Measurements from ENCODE around the gene SSTR3. TPM values are rescaled to one million over a fixed set of nuclear protein-coding genes. Genes with fewer than 3 reads are reported as not detected.

Gene SSTR3
- total and polyA plus RNA-seq, 7 donors = 0.36 to 1.7 TPM; not detected in 5

DNA sequence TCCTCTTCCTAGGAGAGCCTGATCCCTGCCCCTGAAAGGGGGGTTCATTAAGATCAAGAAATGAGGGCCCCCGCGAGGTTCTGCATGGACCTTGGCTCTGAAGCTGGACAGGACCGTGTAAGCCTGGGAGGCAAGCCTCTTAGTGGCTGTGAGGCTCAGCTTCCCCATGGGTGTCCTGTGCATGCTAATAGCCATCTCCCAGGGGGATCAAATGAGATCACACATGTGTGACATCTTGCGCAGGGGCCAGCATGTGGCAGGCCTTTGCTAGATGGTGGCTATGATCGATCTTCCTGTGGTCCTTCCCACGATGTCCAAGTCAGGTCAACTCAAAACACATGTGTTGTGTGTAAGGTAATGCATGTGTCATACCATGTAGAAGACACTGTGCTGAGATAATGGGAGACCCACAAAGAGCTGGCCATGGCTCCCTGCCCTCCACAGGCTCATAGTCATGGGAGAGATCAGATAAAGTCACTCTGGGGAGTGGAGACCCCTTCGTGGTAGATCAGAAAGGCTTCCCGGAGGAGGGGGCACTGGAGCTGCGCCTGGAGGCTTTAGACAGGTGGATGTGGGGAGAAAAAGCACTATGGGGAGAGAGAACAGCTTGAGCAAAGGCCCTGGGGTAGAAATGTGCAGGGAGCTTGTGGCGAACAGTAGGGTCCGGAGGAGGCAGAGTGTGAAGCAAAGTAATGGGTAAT lies 28.1 kb upstream of the SSTR3 start:
- no peaks in the 10 kb centered on the region for H3K36me3 ChIP-seq
- TF ChIP-seq EP300 (IDR thresholded peaks at IDR 0.05) (no peak), POLR2A (IDR thresholded peaks at IDR 0.05) (no peak), POLR2AphosphoS5 (IDR thresholded peaks at IDR 0.05) (no peak)
- TF ChIP-seq, protein P1, sequence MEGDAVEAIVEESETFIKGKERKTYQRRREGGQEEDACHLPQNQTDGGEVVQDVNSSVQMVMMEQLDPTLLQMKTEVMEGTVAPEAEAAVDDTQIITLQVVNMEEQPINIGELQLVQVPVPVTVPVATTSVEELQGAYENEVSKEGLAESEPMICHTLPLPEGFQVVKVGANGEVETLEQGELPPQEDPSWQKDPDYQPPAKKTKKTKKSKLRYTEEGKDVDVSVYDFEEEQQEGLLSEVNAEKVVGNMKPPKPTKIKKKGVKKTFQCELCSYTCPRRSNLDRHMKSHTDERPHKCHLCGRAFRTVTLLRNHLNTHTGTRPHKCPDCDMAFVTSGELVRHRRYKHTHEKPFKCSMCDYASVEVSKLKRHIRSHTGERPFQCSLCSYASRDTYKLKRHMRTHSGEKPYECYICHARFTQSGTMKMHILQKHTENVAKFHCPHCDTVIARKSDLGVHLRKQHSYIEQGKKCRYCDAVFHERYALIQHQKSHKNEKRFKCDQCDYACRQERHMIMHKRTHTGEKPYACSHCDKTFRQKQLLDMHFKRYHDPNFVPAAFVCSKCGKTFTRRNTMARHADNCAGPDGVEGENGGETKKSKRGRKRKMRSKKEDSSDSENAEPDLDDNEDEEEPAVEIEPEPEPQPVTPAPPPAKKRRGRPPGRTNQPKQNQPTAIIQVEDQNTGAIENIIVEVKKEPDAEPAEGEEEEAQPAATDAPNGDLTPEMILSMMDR (IDR thresholded peaks at IDR 0.05) = no peak
- H3K4me3 ChIP-seq = no peak overlapping the region
- DNase-seq = no peak
- intact Hi-C loops (cut with DNase I) = no loop called here
- H3K4me1 ChIP-seq = no peaks in the 10 kb centered on the region
- 81 to 86% methylated on average over 11 of the region's 11 CpGs for WGBS, 2 donors
- no peak overlapping the region for H3K27ac ChIP-seq
- no peaks in the 10 kb centered on the region for H3K9me3 ChIP-seq
- H3K27me3 ChIP-seq = peaks cover 0 to 79% (median 43%) of the 10 kb centered on the region in 3 donors

DNA sequence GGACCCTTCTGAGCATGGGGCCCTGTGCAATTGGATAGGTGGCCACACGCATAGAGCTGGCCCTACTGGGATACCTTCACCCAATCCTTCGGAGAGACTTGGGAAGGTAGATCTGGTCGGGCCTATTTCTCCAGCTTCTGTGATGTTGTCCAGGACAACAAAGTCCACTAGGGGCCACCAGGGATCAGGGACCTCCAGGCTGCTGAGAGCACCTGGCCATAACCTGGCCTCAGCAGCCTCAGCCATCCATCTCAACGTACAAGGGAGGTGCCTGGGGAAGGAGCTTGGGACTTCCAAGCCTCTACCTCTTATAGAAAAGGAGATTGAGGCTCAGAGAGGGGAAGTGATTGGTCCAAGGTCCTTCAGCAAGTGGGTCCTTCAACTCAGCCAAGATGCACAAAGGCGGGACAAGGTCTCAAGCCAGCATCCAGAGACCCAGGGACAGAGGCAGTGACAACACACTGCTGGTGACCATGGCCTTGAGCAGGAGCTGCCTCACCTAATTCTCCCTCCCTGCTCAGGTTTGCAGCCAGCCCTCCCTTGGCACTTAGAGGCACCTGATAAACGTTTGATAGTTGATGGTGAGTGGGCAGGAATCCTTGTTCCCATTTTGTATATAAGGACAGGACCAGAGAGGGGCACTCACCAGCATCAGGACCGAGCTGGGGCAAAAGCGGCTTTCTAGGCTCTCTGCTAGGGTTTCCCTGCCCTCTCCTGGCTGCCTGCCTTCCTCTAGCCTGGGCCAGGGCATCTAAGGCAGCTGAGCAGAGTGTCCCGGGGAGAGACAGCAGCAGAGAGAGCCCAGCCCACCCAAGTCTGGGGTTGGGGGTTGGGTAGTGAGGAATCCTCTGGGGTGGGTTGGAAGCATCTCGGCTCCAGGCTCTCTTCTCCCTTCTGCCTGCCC lies 27.3 kb upstream of the SSTR3 start:
- WGBS, 2 donors = 77 to 79% methylated on average over 10 of the region's 10 CpGs
- Histone ChIP-seq H3K9me3 (no peaks in the 10 kb centered on the region), H3K36me3 (no peaks in the 10 kb centered on the region), H3K27me3 (peaks cover 0 to 84% (median 50%) of the 10 kb centered on the region in 3 donors), H3K4me1 (no peaks in the 10 kb centered on the region), H3K4me3 (no peak overlapping the region), H3K27ac (no peak overlapping the region)
- intact Hi-C loops (cut with DNase I) = no loop called here
- DNase-seq = peak; percentile 14
- TF ChIP-seq POLR2A (IDR thresholded peaks at IDR 0.05) (no peak), EP300 (IDR thresholded peaks at IDR 0.05) (no peak), POLR2AphosphoS5 (IDR thresholded peaks at IDR 0.05) (no peak)
- TF ChIP-seq, protein P1 (IDR thresholded peaks at IDR 0.05) = no peak

DNA sequence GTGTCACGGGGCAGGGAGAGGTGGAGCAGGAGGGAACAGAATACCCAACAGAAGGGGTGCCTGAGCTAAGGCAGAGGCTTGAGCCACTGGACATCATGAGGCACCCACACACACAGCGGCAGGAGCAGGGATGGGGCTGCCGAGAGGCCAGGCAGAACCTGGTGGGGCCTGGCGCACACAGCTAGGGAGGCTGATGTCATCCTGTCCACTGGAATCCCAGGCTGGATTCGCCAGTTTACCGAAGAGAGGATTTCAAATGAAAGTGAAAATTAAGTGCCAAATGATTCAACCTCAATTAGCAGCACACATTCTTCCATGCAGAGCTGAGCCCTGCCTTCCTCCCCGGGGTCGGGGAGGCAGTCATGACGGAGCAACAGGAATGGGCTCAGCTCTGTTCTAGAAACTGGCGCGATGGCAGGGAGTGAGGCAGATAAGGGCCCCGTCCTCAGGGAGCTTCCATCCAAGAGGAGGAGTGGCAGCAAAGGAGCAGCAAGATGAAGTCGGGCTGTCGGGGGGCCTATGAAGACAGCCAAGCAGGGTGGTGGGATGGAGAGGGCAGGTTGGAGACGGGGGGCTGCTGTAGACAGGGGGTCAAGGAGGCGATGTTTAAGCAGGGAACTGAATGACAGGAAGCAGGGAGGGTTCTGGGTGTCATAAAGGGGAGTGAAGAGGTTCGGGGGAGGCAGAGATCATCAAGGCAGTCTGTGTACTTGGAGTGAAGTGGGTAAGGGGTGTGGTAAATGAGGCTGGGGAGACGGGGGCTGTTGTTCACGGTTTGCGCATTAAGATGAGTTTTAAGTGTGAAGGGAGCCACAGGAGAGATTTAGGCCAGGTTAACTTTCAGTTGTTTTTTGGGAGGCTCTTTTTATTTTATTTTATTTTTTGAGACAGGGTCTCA lies 25.3 kb upstream of the SSTR3 start:
- no peaks in the 10 kb centered on the region for H3K9me3 ChIP-seq
- H3K36me3 ChIP-seq = no peaks in the 10 kb centered on the region
- H3K4me1 ChIP-seq = no peaks in the 10 kb centered on the region
- TF ChIP-seq EP300 (IDR thresholded peaks at IDR 0.05) = no peak
- TF ChIP-seq POLR2A (IDR thresholded peaks at IDR 0.05) = no peak
- TF ChIP-seq, protein P1 (IDR thresholded peaks at IDR 0.05) = no peak
- TF ChIP-seq POLR2AphosphoS5 (IDR thresholded peaks at IDR 0.05) = no peak
- no peak overlapping the region for H3K4me3 ChIP-seq
- 78 to 83% methylated on average over 20 of the region's 20 CpGs for WGBS, 2 donors
- intact Hi-C loops (cut with DNase I) = no loop called here
- H3K27ac ChIP-seq = no peak overlapping the region
- peaks cover 0 to 82% (median 37%) of the 10 kb centered on the region in 3 donors for H3K27me3 ChIP-seq
- DNase-seq = peak; percentile 39

DNA sequence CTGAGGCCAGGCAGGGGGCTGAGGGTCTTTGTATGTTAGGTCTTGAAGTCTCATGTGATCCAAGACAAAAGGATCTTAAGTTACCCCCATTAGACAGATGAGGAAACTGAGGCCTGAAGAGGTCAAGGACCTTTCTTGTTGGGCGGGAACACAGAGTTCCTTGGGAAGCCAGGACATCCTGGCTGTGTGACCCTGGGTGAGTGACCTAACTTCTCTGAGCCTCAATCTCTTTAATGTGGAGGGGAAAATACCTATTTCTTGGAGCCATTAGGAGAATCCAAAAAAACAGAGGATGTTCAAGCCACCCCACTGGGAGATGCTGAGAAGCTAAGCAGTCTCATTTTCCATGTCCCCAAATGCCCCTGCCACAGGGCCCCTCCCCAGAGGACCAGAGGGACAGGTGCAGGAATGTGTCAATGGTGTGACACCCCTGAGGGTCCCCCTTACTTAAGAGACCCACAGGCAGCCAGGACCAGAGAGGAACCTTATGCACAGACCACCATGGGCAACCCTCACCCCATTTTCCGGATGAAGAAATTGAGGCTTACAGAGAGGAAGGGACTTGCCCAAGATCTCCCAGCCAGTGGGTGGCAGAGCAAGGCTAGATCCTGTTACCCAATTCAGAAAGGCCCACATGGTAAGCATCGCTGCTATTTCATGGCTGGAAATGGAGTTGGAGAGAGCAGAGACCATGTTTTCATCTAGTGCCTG lies 23.8 kb upstream of the SSTR3 start:
- H3K9me3 ChIP-seq = no peaks in the 10 kb centered on the region
- intact Hi-C loops (cut with DNase I) = no loop called here
- H3K27ac ChIP-seq = no peak overlapping the region
- DNase-seq = peak; percentile 33
- H3K27me3 ChIP-seq = peaks cover 0 to 76% (median 34%) of the 10 kb centered on the region in 3 donors
- WGBS, 2 donors = 86 to 94% methylated on average over 3 of the region's 3 CpGs
- H3K36me3 ChIP-seq = no peaks in the 10 kb centered on the region
- TF ChIP-seq, protein P1 (IDR thresholded peaks at IDR 0.05) = no peak
- TF ChIP-seq POLR2AphosphoS5 (IDR thresholded peaks at IDR 0.05) (no peak), POLR2A (IDR thresholded peaks at IDR 0.05) (no peak), EP300 (IDR thresholded peaks at IDR 0.05) (no peak)
- no peaks in the 10 kb centered on the region for H3K4me1 ChIP-seq
- no peak overlapping the region for H3K4me3 ChIP-seq

Data from sigmoid colon (tissue), 7 donors.